ENCODE results near the gene KLK10.

Gene KLK10

DNA sequence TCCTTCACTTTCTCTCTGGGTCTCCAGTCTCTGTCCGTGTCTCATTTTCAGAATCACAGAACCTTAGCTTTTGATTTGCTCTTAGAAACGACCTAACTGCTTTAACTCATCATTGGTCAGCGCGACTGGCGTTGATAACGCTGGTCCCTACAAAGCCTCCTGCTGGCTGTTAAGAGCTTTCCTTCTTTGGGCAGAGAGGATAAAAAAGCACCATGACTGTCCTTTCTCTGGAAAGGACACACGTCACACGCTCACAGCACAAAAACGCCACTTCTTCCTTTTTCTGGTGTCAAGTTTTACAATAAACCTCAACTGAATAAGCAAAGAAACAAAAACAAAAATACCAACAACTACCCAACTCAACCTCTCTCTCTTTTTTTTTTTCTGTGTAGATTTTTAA, 17.0 kb upstream of the KLK10 start:
- no peak for FAIRE-seq
- no peak for DNase-seq (ENCODE audit: insufficient read length, low spot score)
- TF ChIP-seq, protein P1, sequence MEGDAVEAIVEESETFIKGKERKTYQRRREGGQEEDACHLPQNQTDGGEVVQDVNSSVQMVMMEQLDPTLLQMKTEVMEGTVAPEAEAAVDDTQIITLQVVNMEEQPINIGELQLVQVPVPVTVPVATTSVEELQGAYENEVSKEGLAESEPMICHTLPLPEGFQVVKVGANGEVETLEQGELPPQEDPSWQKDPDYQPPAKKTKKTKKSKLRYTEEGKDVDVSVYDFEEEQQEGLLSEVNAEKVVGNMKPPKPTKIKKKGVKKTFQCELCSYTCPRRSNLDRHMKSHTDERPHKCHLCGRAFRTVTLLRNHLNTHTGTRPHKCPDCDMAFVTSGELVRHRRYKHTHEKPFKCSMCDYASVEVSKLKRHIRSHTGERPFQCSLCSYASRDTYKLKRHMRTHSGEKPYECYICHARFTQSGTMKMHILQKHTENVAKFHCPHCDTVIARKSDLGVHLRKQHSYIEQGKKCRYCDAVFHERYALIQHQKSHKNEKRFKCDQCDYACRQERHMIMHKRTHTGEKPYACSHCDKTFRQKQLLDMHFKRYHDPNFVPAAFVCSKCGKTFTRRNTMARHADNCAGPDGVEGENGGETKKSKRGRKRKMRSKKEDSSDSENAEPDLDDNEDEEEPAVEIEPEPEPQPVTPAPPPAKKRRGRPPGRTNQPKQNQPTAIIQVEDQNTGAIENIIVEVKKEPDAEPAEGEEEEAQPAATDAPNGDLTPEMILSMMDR (IDR thresholded peaks at IDR 0.05; ENCODE audit: insufficient read depth, missing control alignments) = no peak

DNA sequence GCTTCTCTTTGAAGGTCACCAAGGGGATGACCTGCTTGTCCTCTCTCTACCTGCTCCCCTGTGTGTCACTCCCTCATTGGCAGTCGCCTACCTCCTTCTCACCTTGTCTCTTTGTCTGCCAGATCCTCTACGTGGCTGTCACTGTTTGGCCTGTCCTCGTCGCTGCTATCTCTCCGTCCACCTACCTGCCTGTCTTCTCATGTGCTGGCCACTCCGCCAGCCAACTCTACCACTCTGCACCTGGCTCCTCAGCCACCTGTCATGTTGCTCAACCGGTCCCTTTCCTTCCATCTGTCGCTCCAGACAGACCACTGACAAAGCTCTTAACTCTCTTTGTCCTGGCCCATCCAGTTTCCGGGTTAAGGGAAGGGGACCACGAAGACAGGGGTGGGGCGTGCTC, 15.2 kb upstream of the KLK10 start, which contains the start of gene KLK12:
KLK12 (minus strand) TSS at position 299 of the 400 bp plus-strand sequence. CDS start 381 bp downstream, outside the sequence.
- FAIRE-seq (no peak), DNase-seq (ENCODE audit: insufficient read length, low spot score) (no peak)
- TF ChIP-seq, protein P1 (IDR thresholded peaks at IDR 0.05; ENCODE audit: insufficient read depth, missing control alignments) = no peak

DNA sequence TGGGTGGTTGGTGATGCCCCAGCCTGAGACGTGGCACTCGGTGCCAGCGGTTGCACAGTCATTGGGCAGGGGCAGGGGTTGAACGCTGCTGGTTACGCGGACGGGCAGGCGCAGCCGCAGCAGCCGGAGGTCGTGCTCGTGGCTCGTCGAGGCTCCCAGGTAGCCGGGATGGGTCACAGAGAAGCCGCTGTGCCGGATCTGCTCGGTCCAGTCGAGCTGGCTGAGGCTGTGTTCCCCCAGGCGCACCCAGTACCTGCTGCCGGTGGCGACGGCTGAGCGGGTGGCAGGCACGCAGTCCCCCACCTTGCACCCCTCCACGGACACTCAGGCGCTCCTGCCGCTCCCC, 12.3 kb upstream of the KLK10 start:
- DNase-seq (ENCODE audit: insufficient read length, low spot score) = no peak
- no peak for FAIRE-seq
- TF ChIP-seq, protein P1 (IDR thresholded peaks at IDR 0.05; ENCODE audit: insufficient read depth, missing control alignments) = no peak

DNA sequence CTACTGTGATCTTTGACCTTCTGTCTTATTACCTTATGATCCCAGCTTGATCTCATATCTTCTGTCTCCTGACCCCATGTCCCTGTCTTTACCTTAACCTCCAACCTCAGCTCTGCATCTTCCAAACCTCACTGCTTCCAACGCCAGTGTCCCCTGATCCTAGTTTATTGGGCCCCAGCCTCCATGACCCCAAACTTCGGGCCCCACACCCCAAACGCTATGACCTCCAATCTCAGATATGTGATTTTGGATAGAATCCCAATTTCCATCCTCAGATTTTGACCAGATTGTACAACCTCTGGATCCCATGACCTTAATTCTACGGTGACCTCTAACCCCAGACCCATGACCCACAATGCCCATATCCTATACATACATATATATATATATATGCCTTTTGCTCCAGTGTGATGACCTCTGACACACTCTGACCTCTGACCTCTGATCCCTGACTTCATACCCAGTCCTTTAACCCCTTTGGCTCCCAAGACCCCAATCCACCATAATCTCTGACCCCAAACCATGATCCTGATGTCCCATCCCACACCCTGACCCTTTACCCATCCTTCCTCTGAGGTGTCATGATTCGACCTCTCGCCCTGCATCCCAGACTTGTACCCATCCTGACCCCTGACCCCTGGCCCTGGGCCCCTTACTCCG, 11.8 kb upstream of the KLK10 start:
- TF ChIP-seq, protein P1 (IDR thresholded peaks at IDR 0.05; ENCODE audit: insufficient read depth, missing control alignments) = no peak
- FAIRE-seq (no peak), DNase-seq (ENCODE audit: insufficient read length, low spot score) (no peak)

DNA sequence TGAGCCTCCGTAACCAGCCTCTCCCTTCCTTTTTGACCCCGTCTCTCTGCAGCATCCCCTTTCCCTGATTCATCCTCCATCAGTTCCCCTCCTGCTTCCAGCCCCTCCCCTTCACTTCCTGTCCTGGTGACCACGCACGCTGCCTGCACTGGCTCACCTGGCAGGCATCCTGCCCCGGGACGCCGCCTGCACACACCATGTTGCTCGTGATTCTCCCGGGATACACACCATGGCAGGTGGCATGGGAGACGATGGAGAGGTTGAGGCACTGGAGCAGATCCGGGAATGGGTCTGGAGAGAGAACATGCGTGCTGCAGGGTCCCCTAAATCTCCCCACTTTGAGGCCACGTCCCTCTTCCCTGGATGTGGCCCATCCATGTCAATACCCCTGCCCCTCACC, 11.1 kb upstream of the KLK10 start:
- no peak for DNase-seq (ENCODE audit: insufficient read length, low spot score)
- no peak for FAIRE-seq
- TF ChIP-seq, protein P1 (IDR thresholded peaks at IDR 0.05; ENCODE audit: insufficient read depth, missing control alignments) = no peak

DNA sequence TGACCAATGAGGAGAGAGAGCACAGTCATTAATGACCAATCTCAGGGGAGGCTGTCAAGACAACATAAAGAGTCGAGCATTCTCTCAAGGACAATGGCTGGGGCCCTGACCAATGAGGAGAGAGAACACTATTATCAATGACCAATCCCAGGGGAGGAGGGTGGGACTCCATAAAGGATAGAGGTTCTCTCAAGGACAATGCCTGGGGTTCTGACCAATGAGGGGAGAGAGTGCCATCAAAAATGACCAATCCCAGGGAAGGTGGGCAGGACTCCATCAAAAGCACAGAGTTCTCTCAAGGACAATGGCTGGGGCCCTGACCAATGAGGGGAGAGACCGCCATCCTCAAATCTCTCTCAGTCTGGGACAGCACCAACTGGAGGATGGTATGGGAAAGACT, 10.2 kb upstream of the KLK10 start:
- DNase-seq (ENCODE audit: insufficient read length, low spot score) = no peak
- FAIRE-seq = no peak
- TF ChIP-seq, protein P1 (IDR thresholded peaks at IDR 0.05; ENCODE audit: insufficient read depth, missing control alignments) = no peak

DNA sequence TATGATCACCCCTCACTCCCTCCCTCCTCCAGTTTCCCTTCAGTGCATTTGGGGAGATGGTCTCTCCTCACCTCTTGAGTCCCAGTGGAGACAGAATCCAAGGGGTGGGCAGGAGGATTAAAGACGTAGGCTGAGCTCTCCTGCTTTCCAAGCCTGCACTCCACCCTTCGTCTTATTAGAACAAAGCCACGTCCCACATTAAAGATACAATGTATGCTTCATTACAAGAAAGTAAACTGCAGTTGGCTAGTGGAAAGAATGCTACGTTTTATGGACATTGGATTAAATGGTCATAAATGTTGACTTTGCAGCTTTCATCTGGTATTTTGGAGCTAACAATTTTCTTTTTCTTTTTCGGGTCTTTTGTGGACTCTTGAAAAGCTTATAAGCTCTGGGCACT, 8.4 kb upstream of the KLK10 start:
- no peak for DNase-seq (ENCODE audit: insufficient read length, low spot score)

More for the DNA sequence above, 8.4 kb upstream of the KLK10 start:
- FAIRE-seq = no peak
- TF ChIP-seq, protein P1 (IDR thresholded peaks at IDR 0.05; ENCODE audit: insufficient read depth, missing control alignments) = no peak
